Measurements from ENCODE around the gene RAB8A.
A peak's percentile ranks its signal among the peaks of the same experiment; 100 is the strongest.

Gene RAB8A

GRCh38 chr19:16111160-16111908, at the start of gene RAB8A:
RAB8A (plus strand) TSS chr19:16111889; CDS start chr19:16111902, 13 bp downstream.
- peak; percentile 99 for DNase-seq (ENCODE audit: low read depth)

DNA sequence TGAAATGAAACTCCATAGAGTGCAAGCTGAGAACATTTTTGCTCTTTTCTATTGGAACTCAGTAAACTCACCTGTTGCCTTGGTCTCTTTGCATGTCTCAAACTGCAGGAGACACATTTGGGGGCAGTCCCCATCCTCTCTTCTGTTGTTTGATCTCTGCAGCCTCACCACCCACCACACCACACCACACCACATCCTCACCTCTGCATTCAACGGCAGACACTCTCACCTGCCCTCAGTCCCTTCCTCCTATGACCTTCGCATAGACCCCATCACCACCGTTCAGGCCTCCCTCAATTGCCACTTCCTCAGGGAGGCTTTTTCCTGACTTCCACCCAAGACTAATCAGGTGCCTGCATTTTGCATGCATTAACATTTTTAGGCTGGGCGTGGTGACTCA, 49.7 kb upstream of the RAB8A start:
- no peak for DNase-seq (ENCODE audit: low read depth)

- peak; percentile 58 for DNase-seq (ENCODE audit: low read depth)
These were observed 48.9 kb upstream of the RAB8A start for GRCh38 chr19:16062789-16063188.

DNA sequence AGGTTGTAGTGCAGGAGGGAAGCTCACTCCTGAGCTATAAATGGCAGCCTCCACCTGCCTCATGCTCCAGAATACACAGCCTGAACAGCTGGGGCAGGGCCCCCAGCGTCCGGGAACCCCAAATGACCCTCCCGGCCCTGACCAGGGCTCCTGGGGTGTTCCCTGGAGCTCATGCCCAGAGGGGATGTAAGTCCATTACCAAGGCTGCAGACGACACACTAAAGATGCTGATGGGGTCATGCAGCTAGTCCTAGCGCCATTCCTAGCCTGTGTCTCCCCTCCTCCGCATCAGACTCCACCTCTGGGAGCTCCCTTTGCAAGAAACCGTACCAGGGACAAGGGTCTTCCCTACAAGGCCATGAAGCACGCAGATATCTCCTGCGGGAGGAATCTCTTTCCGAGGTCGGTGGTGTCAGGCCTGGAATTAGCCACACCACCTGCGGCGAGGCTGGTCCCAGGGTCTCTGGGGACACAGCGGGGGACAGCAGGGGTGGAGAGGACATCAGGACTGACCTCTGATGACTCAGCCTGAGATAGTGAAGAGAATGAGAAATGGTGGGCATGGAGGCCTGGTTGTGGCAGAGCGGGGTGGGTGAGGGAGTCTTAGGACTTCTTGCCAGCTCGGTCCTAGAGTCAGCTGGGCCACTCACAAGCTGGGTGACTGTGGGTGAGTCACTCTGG, 47.3 kb upstream of the RAB8A start:
- DNase-seq (ENCODE audit: low read depth): no peak

- peak; percentile 65 for DNase-seq (ENCODE audit: low read depth)
These were observed 45.0 kb upstream of the RAB8A start for GRCh38 chr19:16066611-16067104.

DNA sequence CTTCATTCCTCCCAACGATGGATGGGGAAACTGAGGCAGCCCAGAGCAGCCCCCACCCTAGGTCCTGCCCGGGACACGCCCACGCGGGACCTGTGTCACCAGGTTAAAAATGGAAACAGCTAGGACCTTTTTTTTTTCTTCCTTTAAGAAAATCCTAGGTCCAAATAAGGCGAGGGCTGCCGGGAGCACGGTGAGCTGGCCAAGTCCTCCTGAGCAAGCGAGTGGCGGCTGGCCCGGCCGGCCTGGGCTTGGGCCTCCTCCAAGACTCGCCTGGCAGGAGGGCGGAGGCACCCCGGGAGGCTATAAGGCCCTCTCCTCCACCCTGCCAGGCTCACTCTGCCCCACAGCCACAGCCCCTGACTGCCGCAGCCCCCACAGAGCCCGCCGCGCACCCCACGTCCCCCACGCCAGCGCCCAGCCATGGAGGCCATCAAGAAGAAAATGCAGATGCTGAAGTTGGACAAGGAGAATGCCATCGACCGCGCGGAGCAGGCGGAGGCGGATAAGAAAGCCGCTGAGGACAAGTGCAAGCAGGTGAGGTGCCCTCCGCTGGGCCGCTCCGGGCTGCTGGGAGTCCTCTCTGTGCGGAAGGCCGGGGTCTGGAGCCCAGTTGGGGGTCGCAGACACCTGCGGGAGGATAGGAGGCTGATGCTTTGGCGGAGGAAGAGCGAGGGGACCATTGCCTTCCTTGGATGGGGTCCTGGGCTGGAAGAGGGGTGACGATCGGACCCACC, 44.3 kb upstream of the RAB8A start:
- DNase-seq (ENCODE audit: low read depth): peak; percentile 42

- DNase-seq (ENCODE audit: low read depth): no peak
These were observed 42.9 kb upstream of the RAB8A start for GRCh38 chr19:16068696-16069259.

- DNase-seq (ENCODE audit: low read depth): no peak
These were observed 41.8 kb upstream of the RAB8A start for GRCh38 chr19:16069813-16070365.

GRCh38 chr19:16070366-16070990, 41.2 kb upstream of the RAB8A start:
- no peak for DNase-seq (ENCODE audit: low read depth)

DNA sequence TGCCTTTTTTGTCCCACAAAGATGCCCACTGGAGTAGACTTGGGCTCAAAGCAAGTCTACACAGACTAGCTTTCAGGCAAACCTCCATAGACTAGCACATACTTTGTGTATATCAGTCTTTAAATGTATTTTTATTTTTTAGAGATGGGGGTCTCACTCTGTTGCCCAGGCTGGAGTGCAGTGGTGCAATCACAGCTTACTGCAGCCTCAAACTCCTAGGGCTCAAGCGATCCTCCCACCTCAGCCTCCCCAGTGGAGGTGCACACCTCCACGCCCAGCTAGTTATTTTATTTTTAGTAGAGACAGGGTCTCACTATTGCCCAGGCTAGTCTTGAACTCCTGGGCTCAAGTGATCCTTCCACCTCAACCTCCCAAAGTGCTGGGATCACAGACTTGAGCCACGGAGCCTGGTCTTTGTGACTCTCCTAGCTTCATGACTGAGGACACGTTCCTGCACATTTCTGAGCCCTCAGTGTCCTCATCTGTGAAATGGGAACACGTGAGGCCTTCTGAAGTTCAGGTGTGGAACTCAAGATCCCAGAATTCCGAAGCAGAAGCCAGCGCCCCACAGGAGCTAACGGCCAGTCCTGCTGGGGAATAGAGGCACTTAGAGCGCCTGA, 40.5 kb upstream of the RAB8A start:
- DNase-seq (ENCODE audit: low read depth): no peak

- no peak for DNase-seq (ENCODE audit: low read depth)
These were observed 38.2 kb upstream of the RAB8A start for GRCh38 chr19:16073481-16073880.

DNA sequence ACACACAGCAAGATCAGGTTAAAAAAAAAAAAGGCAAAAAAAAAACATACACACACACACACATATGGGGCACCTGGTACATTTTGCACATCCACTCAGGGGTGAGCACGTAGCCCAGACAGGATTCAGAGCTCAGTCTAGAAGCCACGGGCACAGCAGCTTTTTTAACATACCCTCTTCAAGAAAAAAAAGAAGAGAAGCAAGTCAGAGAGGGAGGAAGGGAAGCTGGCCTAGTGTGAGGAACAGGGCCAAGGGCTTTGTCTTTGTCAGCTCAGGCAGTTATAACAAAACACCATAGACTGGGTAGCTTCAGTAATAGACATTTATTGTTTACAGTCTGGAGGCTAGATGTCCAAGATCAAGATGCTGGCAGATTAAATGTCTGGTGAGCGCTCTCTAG, 37.7 kb upstream of the RAB8A start:
- DNase-seq (ENCODE audit: low read depth): no peak

DNA sequence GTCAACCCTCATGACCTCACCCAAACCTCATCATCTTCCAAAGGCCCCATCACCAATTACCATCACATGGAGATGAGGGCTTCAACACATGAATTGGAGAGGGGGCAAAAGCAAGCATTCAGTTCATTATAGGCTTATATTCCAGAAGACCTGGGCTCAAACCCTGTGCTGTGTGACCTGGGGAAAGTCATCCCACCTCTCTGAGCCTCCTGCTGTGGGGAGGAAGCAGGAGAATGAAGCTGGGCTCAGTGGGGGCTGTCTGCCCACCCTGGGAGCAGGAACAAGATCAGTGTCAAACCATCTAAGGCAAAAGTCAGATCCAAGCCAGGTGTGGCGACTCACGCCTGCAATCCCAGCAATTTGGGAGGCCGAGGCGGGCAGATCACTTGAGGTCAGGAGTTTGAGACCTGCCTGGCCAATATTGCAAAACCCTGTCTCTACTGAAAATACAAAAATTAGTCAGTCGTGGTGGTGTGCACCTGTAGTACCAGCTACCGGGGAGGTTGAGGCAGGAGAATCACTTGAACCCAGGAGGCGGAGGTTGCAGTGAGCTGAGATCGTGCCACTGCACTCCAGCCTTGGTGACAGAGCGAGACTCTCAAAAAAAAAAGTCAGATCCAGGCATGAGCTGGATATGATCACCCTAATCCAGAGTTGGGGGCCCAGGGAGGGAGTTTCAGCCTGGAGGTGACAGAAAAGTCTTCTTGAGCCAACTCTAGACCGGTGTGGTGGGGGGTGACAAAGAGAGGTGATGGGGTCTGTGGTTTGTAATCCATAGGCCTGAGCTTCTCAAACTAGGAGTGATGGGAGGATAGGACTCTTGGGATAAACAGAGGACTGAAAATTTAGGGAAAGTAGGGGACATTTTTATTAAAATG, 37.0 kb upstream of the RAB8A start:
- no peak for DNase-seq (ENCODE audit: low read depth)

GRCh38 chr19:16075430-16076153, 36.1 kb upstream of the RAB8A start:
- DNase-seq (ENCODE audit: low read depth): no peak

DNA sequence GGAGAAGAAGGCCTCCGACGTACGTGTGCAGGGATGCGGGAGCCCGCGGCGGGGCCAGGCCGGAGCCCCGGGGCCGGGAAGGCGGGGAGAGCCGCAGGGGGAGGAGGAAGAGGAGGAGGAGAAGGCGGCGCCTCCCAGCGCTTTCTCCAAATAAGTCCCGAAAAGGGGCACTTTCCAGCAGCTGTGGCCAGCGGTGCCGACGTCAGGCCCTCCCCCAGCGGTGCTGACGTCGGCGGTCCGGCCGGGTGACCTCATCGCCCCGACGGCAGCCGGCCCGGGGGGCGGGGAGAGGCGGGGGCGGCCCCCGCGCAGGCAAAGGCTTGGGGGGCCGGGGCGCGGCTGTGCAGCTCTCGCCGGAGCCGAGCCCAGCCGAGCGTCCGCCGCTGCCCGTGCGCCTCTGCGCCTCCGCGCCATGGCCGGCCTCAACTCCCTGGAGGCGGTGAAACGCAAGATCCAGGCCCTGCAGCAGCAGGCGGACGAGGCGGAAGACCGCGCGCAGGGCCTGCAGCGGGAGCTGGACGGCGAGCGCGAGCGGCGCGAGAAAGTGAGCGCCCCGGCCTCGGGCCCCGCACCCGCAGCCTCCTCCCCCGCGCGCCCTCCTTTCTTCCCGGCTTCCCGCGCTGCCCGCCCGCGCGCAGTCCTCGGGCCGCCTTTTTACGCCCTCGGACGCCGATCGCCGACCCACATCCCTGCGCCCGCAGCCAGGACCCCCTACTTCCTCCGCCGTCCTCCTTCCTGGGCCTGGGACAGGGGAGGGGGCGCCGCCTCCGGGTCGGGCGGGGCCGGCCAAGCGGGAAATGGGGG, 35.3 kb upstream of the RAB8A start, which contains the start of gene TPM4:
TPM4 (plus strand) TSS at position 342 of the 804 bp plus-strand sequence; CDS start at position 413, 71 bp downstream.
- peak; percentile 92 for DNase-seq (ENCODE audit: low read depth)

- peak; percentile 58 for DNase-seq (ENCODE audit: low read depth)
These were observed 34.6 kb upstream of the RAB8A start for GRCh38 chr19:16076958-16077611.

- peak; percentile 87 for DNase-seq (ENCODE audit: low read depth)
These were observed 33.5 kb upstream of the RAB8A start for GRCh38 chr19:16077984-16078758.

All from ELR (cell line).